HUES6 (cell line): Measurements from ENCODE around the gene ANAPC5.
"Not testable (repeated sequence)": the region's sequence is repeated elsewhere in the genome, so short reads cannot be mapped to it uniquely, and the experiment has no call there.

ENCODE experiments used
- H3K27ac ChIP-seq: 2 replicates; pipeline ENCODE4 v1.7.0; 2013; ENCODE audit warnings: low read depth, mild to moderate bottlenecking, low read length, inconsistent platforms
- H3K27me3 ChIP-seq: 2 replicates; pipeline ENCODE4 v1.6.1; 2013; ENCODE audit warnings: low read length; ENCODE audit not compliant: control insufficient read depth, insufficient read depth
- H3K36me3 ChIP-seq: 2 replicates; pipeline ENCODE4 v1.6.1; 2013; ENCODE audit warnings: low read length; ENCODE audit not compliant: control insufficient read depth, insufficient read depth
- H3K4me1 ChIP-seq: 2 replicates; pipeline ENCODE4 v1.6.1; 2013; ENCODE audit warnings: low read length; ENCODE audit not compliant: control insufficient read depth, insufficient read depth
- H3K4me3 ChIP-seq: 2 replicates; pipeline ENCODE4 v1.5.1; 2013; ENCODE audit warnings: low read depth, low read length
- H3K9ac ChIP-seq: one replicate; pipeline ENCODE4 v1.6.1; 2013; ENCODE audit warnings: mild to moderate bottlenecking, low read length
- H3K9me3 ChIP-seq: 2 replicates; pipeline ENCODE4 v1.6.1; 2013; ENCODE audit warnings: low read depth, low read length; ENCODE audit not compliant: control insufficient read depth, insufficient read depth

ANAPC5 gene

DNA sequence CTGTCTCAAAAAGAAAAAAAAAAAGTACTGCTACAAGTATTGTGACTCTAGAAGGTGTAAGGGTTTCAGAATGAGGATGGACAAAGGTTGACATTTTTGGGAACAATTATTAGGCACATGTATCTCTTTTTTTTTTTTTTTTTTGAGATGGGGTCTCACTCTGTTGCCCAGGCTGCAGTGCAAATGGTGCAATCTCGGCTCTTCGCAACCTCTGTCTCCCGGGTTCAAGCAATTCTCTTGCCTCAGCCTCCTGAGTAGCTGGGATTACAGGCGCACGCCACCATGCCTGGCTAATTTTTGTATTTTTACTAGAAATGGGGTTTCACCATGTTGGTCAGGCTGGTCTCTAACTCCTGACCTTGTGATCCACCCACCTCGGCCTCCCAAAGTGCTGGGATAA, 32.7 kb upstream of the ANAPC5 start:
- H3K27ac ChIP-seq, H3K4me1 ChIP-seq, H3K36me3 ChIP-seq, H3K9me3 ChIP-seq, H3K27me3 ChIP-seq, H3K9ac ChIP-seq, H3K4me3 ChIP-seq: not testable (repeated sequence)

GRCh38 chr12:121383601-121384021, 31.4 kb upstream of the ANAPC5 start:
- Histone ChIP-seq H3K9me3 (no peaks in the 10 kb centered on the region), H3K36me3 (no peaks in the 10 kb centered on the region), H3K4me3 (no peak overlapping the region), H3K27me3 (no peaks in the 10 kb centered on the region), H3K9ac (no peak overlapping the region), H3K27ac (no peak overlapping the region), H3K4me1 (0 out of 2 replicates have a peak, but pooled peaks cover 1% of the 10 kb centered on the region)

GRCh38 chr12:121379945-121380344, 27.7 kb upstream of the ANAPC5 start:
- Histone ChIP-seq H3K9me3 (no peaks in the 10 kb centered on the region), H3K4me3 (no peak overlapping the region), H3K27ac (no peak overlapping the region), H3K27me3 (no peaks in the 10 kb centered on the region), H3K4me1 (no peaks in the 10 kb centered on the region), H3K9ac (no peak overlapping the region), H3K36me3 (no peaks in the 10 kb centered on the region)

DNA sequence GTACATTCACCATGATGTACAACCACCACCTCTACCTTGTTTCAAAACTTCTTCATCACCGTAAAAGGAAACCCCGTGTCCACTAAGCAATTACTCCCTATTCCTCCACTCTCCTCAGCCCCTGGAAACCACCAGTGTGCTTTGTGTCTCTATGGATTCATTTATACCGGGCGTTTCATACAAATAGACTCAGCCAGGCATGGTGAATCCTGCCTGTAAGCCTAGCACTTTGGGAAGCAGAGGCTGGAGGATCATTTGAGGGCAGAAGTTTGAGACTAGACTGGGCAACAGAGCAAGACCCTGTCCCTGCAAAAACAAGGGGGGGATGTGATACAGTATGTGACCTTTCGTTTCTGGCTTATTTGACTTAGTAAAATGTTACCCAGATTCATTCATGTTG, 26.5 kb upstream of the ANAPC5 start:
- H3K27ac ChIP-seq = no peak overlapping the region
- no peaks in the 10 kb centered on the region for H3K4me1 ChIP-seq
- no peaks in the 10 kb centered on the region for H3K27me3 ChIP-seq
- no peaks in the 10 kb centered on the region for H3K36me3 ChIP-seq
- no peak overlapping the region for H3K9ac ChIP-seq
- H3K9me3 ChIP-seq = no peaks in the 10 kb centered on the region
- H3K4me3 ChIP-seq = no peak overlapping the region

DNA sequence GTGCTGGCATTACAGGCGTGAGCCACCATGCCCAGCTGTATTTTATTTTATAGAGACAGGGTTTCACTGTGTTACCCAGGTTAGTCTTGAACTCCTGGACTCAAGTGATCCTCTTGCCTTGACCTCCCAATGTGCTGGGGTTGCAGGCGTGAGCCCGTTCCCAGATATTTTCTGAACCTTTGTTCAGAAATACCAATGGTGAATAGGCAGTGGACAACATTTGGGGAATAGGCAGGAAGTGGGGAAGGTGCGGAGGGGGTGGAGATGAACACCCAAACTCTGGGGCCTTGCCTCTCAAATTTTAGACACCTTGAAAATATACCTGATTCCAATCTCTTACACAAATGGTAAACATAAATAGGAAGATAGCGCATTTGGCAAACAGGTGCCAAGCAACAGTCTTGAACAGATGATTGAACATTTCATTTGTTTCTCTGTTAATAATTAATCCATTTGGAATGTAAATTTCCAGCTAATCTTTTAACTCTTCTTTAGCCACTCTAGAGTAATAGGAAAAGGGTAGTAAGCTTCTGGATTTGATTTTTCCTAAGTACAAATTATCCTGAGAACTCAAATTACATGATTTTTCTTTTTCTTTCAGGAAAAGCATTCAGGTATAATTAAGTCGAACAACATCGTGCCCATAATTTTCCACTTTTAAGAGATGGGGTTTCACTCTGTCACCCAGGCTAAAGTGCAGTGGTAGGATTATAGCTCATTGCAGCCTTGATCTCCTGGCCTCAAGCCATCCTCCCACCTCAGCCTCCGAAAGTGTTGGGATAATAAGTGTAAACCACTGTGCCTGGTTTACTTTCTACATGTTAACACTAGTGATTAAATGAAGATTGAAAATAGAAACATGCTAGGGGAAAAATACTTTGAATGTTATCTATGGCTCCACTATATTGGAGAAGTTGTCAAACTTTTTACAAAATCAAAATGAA, 24.8 kb upstream of the ANAPC5 start:
- Histone ChIP-seq H3K4me3 (no peak overlapping the region), H3K4me1 (no peaks in the 10 kb centered on the region), H3K9ac (no peak overlapping the region), H3K9me3 (no peaks in the 10 kb centered on the region), H3K36me3 (no peaks in the 10 kb centered on the region), H3K27ac (no peak overlapping the region), H3K27me3 (no peaks in the 10 kb centered on the region)

DNA sequence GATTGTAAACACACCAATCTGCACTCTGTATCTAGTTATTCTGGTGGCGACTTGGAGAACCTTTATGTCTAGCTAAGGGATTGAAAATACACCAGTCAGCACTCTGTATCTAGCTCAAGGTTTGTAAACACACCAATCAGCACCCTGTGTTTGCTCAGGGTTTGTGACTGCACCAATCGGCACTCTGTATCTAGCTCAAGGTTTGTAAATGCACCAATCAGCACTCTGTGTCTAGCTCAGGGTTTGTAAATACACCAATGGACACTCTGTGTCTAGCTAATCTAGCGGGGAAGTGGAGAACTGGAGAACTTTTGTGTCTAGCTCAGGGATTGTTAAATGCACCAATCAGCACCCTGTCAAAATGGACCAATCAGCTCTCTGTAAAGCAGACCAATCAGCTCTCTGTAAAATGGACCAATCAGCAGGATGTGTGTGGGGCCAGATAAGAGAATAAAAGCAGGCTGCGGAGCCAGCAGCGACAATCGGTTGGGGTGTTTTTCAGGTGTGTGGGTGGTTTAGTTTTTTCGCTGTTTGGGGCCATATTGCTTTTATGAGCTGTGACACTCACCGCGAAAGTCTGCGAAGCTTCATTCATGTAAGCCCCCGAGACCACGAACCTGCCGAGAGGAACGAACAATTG, 22.9 kb upstream of the ANAPC5 start:
- not testable (repeated sequence) for H3K36me3 ChIP-seq, H3K9ac ChIP-seq, H3K27ac ChIP-seq, H3K4me1 ChIP-seq, H3K9me3 ChIP-seq, H3K4me3 ChIP-seq, H3K27me3 ChIP-seq

GRCh38 chr12:121374336-121374735, 22.1 kb upstream of the ANAPC5 start:
- not testable (repeated sequence) for H3K9me3 ChIP-seq, H3K4me1 ChIP-seq

DNA sequence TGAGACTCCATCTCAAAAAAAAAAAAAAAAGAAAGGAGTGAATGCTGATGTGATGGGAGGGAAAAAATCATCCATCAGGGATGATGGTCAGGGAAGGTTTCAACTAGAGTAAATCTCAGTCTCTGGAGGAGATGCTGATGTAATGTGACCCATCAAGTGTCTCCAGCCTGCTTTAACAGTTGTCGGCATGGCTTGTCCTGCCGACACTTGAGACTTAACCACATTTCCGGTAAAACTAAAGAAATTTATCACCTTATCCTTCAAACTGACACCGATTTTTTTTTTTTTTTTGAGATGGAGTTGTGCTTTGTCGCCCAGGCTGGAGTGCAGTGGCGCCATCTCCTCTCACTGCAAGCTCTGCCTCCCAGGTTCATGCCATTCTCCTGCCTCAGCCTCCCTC, 21.5 kb upstream of the ANAPC5 start:
- Histone ChIP-seq H3K36me3 (no peaks in the 10 kb centered on the region), H3K4me3 (no peak overlapping the region), H3K4me1 (no peaks in the 10 kb centered on the region), H3K27me3 (no peaks in the 10 kb centered on the region), H3K9me3 (no peaks in the 10 kb centered on the region), H3K9ac (no peak overlapping the region), H3K27ac (no peak overlapping the region)

More at GRCh38 chr12:121374336-121374735, 22.1 kb upstream of the ANAPC5 start:
- H3K9ac ChIP-seq, H3K27me3 ChIP-seq, H3K4me3 ChIP-seq, H3K36me3 ChIP-seq, H3K27ac ChIP-seq: not testable (repeated sequence)

- Histone ChIP-seq H3K4me3 (no peak overlapping the region), H3K27ac (no peak overlapping the region), H3K36me3 (no peaks in the 10 kb centered on the region), H3K9ac (no peak overlapping the region), H3K4me1 (no peaks in the 10 kb centered on the region), H3K27me3 (no peaks in the 10 kb centered on the region), H3K9me3 (no peaks in the 10 kb centered on the region)
Observed at GRCh38 chr12:121371404-121371803, 19.2 kb upstream of the ANAPC5 start.

DNA sequence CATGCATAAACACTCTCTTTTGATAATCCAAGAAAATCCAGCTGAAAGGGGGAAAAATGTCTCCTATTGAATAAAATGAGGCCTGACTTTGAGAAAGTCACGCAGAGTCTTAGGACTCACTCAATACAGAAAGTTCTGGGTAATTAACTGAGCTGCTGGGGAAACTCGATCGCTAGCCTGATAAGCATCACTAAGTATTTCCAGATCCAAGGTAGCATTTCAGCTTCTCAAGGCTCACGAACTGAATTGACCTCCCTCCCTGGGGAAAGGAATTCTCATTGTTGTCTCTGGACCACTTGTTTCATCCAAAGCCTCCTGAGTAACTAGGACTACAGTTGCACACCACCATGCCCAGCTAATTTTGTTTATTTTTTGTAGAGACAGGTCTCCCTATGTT, 13.8 kb upstream of the ANAPC5 start:
- H3K27ac ChIP-seq = no peak overlapping the region
- H3K9ac ChIP-seq = no peak overlapping the region
- H3K4me1 ChIP-seq = no peaks in the 10 kb centered on the region
- no peak overlapping the region for H3K4me3 ChIP-seq
- no peaks in the 10 kb centered on the region for H3K9me3 ChIP-seq
- H3K27me3 ChIP-seq = no peaks in the 10 kb centered on the region
- H3K36me3 ChIP-seq = no peaks in the 10 kb centered on the region

DNA sequence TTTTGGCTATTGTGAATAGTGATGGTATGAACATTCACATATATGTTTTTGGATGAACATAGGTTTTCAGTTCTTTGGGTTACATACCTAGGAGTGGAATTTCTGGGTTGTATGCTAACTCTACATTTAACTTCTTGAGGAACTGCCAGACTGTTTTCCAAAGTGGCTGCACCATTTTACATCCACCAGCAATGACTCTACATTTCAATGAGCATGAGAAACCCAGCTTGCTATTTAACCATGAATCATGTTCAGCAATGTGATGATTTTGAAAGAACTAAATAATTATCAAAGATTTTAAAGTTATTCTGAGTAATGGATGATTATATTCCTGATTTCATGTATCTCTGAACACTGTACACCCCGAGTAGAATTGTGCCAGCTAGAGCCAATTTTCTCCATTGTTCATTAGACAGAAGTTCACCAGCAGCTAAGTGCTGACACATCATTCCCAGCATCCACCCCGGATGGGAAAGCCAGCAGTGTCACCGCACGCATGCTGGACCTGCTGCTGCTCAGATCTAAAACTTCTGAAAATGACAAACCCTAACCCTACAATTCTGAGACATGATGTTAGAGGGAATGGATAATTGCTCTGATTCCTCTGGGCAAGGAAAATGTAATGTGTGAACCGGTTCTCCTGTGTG, 13.3 kb upstream of the ANAPC5 start:
- H3K36me3 ChIP-seq = no peaks in the 10 kb centered on the region
- no peak overlapping the region for H3K4me3 ChIP-seq
- H3K9me3 ChIP-seq = no peaks in the 10 kb centered on the region
- H3K27ac ChIP-seq = no peak overlapping the region
- no peaks in the 10 kb centered on the region for H3K4me1 ChIP-seq
- H3K27me3 ChIP-seq = no peaks in the 10 kb centered on the region
- no peak overlapping the region for H3K9ac ChIP-seq
